Gastrocnemius medialis (tissue), 4 donors: ENCODE data around the gene CRYBG1. TPM values are rescaled to one million over a fixed set of nuclear protein-coding genes. Genes with fewer than 3 reads are reported as not detected.

ENCODE experiments used
- ATAC-seq, 2 donors: fragments of 150-250 bp; one replicate each; pipeline ENCODE4 v1.9.1; 2016
- DNase-seq, 2 donors: peaks; one replicate each; pipeline ENCODE4 v3.0.0-alpha.2; 2019
- H3K27ac ChIP-seq, 4 donors: fragments of 200-600 bp; sonication (generic); 1 replicate in 1 of 4; 2 replicates in 3 of 4; pipeline ENCODE4 v1.5.1; 2016 to 2018; ENCODE audit warnings: mild to moderate bottlenecking in 2 of 4, moderate library complexity in 1 of 4
- H3K27me3 ChIP-seq, 3 donors: fragments of 200-600 bp; sonication (generic) in 2 of 3; 1 replicate in 1 of 3; 2 replicates in 2 of 3; pipeline versions ENCODE4 v1.5.1 to v1.6.0; 2016 to 2019; ENCODE audit warnings: mild to moderate bottlenecking in 1 of 3, moderate library complexity in 1 of 3
- H3K36me3 ChIP-seq, 2 donors: fragments of 200-600 bp; sonication (generic) in 1 of 2; one replicate each; pipeline ENCODE4 v1.5.1; 2017 to 2018
- H3K4me1 ChIP-seq, 2 donors: fragments of 200-600 bp; sonication (generic) in 1 of 2; one replicate each; pipeline ENCODE4 v1.5.1; 2016 to 2017; ENCODE audit warnings: mild to moderate bottlenecking in 2 of 2
- H3K4me3 ChIP-seq, 4 donors: fragments of 200-600 bp; sonication (generic) in 3 of 4; 1 replicate in 1 of 4; 2 replicates in 3 of 4; pipeline ENCODE4 v1.5.1; 2016 to 2019; ENCODE audit warnings: mild to moderate bottlenecking in 2 of 4
- H3K9me3 ChIP-seq, 3 donors: fragments of 200-600 bp; sonication (generic) in 2 of 3; 1 replicate in 1 of 3; 2 replicates in 2 of 3; pipeline ENCODE4 v1.5.1; 2016 to 2019
- CTCF ChIP-seq, 5 experiments: fragments of 450-650 bp in 3 of 5; fragments of 200-600 bp in 2 of 5; sonication (generic) in 2 of 5; IDR thresholded peaks in 4 of 5; conservative IDR thresholded peaks in 1 of 5; 1 replicate in 4 of 5; 2 replicates in 1 of 5; pipeline ENCODE4 v1.5.1; 2016 to 2019; ENCODE audit warnings: antibody characterized with exemption in 5 of 5, mild to moderate bottlenecking in 3 of 5, moderate library complexity in 3 of 5
- POLR2A ChIP-seq, 2 donors: fragments of 450-650 bp; IDR thresholded peaks; one replicate each; pipeline ENCODE4 v1.6.1; 2017; ENCODE audit warnings: antibody characterized with exemption in 2 of 2, mild to moderate bottlenecking in 2 of 2, moderate library complexity in 2 of 2
- in situ Hi-C, 4 donors: fragments of 200-750 bp; cut with MboI; loops; one replicate each; pipeline versions ENCODE4 v1.15.0 to v1.8.0; 2017; ENCODE audit warnings: low sequenced_read_pairs in 4 of 4
- intact Hi-C: fragments of 100-400 bp; cut with DNase I; formaldehyde crosslinking; loops from one replicate; pipeline ENCODE4 v1.15.1; 2023; ENCODE audit warnings: low total_unique reads
- total RNA-seq, 4 donors: library from RNA; depleted of rRNA; stranded (reverse); fragments of >200 nt; gene quantifications; one replicate each; pipeline versions ENCODE4 v1.1.0 to v1.2.3, GENCODE V29; 2016

CRYBG1 gene
- total RNA-seq, 4 donors from 2014 or later, result 0.98 to 1.5 (median 1.1) TPM

- H3K36me3 ChIP-seq, result no peaks in the 10 kb centered on the region
- H3K27ac ChIP-seq, result no peak overlapping the region
- no peaks in the 10 kb centered on the region for H3K9me3 ChIP-seq
- no peak for DNase-seq
- intact Hi-C loops, result no loop called here
- H3K4me1 ChIP-seq, result peaks cover 0 to 9% of the 10 kb centered on the region in 2 donors
- in situ Hi-C loops, result no loop called here
- H3K4me3 ChIP-seq, result no peak overlapping the region
- no peak for TF ChIP-seq POLR2A (IDR thresholded peaks at IDR 0.05)
- TF ChIP-seq CTCF (IDR thresholded peaks at IDR 0.05 in 4 of 5, conservative IDR thresholded peaks at IDR 0.05 in 1 of 5), result no peak
- ATAC-seq, result no peak
- peaks cover 14 to 24% (median 24%) of the 10 kb centered on the region in 3 donors for H3K27me3 ChIP-seq
These were observed 156.1 kb downstream of the CRYBG1 start for GRCh38 chr6:106516616-106517015.

- in situ Hi-C loops, result no loop called here
- no peaks in the 10 kb centered on the region for H3K9me3 ChIP-seq
- H3K4me1 ChIP-seq, result peaks cover 0 to 2% of the 10 kb centered on the region in 2 donors
- ATAC-seq, result no peak
- peaks cover 3 to 15% (median 13%) of the 10 kb centered on the region in 3 donors for H3K27me3 ChIP-seq
- intact Hi-C loops, result no loop called here
- H3K36me3 ChIP-seq, result no peaks in the 10 kb centered on the region
- no peak overlapping the region for H3K4me3 ChIP-seq
- DNase-seq, result no peak
- TF ChIP-seq CTCF (IDR thresholded peaks at IDR 0.05 in 4 of 5, conservative IDR thresholded peaks at IDR 0.05 in 1 of 5), result no peak
- no peak for TF ChIP-seq POLR2A (IDR thresholded peaks at IDR 0.05)
- no peak overlapping the region for H3K27ac ChIP-seq
These were observed 157.2 kb downstream of the CRYBG1 start for GRCh38 chr6:106517706-106518105.

- in situ Hi-C loops, result no loop called here
- no peak for TF ChIP-seq CTCF (IDR thresholded peaks at IDR 0.05 in 4 of 5, conservative IDR thresholded peaks at IDR 0.05 in 1 of 5)
- no peak for TF ChIP-seq POLR2A (IDR thresholded peaks at IDR 0.05)
- intact Hi-C loops, result no loop called here
- H3K4me3 ChIP-seq, result no peak overlapping the region
- H3K36me3 ChIP-seq, result no peaks in the 10 kb centered on the region
- ATAC-seq (no peak), DNase-seq (no peak)
- H3K27me3 ChIP-seq, result peaks cover 0 to 9% (median 4%) of the 10 kb centered on the region in 3 donors
- no peaks in the 10 kb centered on the region for H3K4me1 ChIP-seq
- no peaks in the 10 kb centered on the region for H3K9me3 ChIP-seq
- H3K27ac ChIP-seq, result no peak overlapping the region
These were observed 158.2 kb downstream of the CRYBG1 start for GRCh38 chr6:106518748-106519147.

GRCh38 chr6:106519460-106520394 is 159.2 kb downstream of the CRYBG1 start:
- TF ChIP-seq POLR2A (IDR thresholded peaks at IDR 0.05), result no peak
- no peak for TF ChIP-seq CTCF (IDR thresholded peaks at IDR 0.05 in 4 of 5, conservative IDR thresholded peaks at IDR 0.05 in 1 of 5)
- in situ Hi-C loops (no loop called here), intact Hi-C loops (no loop called here)
- DNase-seq, result peak in 1 of 2 donors; percentile 20
- no peaks in the 10 kb centered on the region for H3K4me1 ChIP-seq
- no peak overlapping the region for H3K4me3 ChIP-seq
- no peak overlapping the region for H3K27ac ChIP-seq
- H3K36me3 ChIP-seq, result no peaks in the 10 kb centered on the region
- H3K9me3 ChIP-seq, result no peaks in the 10 kb centered on the region
- ATAC-seq, result peak in 1 of 2 donors; percentile 24
- H3K27me3 ChIP-seq, result peaks cover 0 to 2% (median 0%) of the 10 kb centered on the region in 3 donors
